DMS114 treated with DMSO at 0.1 percent for 48 hours (cell line): ENCODE measurements around the gene RAET1L.
"Not testable (repeated sequence)": the region's sequence is repeated elsewhere in the genome, so short reads cannot be mapped to it uniquely, and the experiment has no call there.

Experiments used
- DNase-seq: peaks from one replicate; lab custom pipeline; 2025; ENCODE audit not compliant: unreplicated experiment; lab: John Stamatoyannopoulos, UW

RAET1L gene

DNA sequence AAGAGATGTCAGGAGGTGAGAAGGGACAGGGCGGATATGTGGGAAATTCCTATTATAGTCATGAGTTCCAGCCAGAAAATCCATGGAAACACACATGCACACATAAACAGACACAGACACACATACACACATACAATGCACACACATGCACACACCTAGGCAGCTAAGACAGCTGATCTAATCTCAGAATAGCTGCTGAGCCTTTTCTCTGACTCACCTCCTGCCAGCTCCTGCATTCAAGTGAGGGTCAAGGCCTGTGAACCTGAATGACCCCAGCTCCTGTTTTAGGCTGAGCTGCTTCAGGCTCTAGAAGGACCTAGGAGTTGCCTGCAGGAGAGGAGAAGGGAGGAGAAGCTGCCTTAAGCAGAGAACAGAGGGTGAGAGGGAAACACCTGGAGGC is 21.6 kb upstream of the RAET1L start:
- DNase-seq = no peak

DNA sequence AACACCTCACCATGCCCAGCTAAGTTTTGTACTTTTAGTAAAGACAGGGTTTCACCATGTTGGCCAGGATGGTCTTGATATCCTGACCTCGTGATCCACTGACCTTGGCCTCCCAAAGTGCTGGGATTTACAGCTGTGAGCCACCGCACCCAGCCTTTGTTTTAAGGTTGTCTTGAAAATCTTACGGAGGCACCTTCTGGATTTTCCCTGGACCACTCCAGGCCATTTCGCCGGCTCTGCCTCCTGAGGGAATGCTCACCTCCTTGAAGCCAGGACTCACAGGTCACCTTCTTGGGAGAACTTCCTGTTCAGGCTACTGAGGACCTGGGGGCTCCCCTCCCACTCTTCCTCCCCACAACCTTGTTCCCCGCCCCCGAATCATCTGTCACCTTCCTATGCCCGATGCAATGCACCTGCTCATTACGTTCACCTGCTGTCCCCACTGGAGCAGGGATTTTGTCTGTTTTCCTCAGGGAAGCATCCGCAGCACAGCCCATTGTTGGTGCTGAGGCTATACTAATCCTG is 19.4 kb upstream of the RAET1L start:
- DNase-seq = no peak

DNA sequence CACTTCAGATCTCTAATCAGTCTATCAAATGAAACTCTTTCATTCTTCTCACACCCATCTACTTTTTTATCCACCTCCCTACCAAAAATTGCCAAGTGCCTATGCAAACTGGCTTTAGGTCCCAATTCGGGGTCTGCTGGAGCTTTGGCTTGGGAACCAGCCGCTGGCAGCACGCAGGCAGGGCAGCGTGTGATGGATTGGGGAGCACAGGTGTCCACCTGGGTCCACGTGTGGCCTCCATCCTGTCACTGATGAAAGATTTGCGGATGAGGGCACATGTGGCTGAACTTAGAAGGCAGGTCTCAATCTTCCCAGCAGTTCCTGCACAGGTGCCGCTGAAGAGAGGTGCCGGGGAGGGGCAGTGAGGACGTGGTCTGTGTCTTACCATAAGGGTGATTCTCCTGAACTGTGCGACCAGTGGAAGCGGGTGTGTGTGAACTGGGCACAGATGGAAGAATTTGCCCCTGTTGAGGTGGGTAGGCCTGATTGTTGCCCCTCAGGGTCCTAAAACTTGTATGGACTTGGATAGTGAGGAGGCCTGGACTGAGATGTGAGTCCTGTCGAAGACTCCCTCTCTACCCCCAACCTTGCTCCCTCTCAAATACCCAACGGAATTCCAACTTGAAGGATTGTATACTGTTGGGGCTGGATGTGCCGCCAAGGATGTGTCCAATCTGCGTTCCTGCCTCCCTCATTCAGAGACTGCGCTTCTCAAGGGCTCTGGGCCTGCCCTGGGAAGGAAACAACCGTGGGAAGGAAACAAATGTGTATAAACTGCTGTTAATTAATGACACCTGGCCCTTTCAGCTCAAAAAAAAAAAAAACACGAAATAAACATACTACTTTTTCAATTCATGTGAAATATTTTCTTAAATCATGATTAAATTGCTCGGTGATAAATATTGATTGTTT is 18.4 kb upstream of the RAET1L start:
- DNase-seq = no peak

DNA sequence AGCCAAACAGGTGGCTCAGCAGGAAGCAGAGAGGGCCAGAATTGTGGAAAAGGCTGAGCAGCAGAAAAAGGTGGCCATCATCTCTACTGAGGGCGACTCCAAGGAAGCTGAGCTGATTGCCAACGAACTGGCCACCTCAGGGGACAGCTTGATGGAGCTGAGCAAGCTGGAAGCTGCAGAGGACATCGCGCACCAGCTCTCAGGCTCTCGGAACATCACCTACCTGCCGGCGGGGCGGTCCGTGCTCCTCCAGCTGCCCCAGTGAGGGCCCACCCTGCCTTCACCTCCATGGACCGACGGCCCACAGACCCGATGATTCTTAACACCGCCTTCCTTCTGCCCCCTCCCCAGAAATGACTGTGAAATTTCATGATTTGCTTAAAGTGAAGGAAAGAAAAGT is 17.8 kb upstream of the RAET1L start:
- DNase-seq = no peak

DNA sequence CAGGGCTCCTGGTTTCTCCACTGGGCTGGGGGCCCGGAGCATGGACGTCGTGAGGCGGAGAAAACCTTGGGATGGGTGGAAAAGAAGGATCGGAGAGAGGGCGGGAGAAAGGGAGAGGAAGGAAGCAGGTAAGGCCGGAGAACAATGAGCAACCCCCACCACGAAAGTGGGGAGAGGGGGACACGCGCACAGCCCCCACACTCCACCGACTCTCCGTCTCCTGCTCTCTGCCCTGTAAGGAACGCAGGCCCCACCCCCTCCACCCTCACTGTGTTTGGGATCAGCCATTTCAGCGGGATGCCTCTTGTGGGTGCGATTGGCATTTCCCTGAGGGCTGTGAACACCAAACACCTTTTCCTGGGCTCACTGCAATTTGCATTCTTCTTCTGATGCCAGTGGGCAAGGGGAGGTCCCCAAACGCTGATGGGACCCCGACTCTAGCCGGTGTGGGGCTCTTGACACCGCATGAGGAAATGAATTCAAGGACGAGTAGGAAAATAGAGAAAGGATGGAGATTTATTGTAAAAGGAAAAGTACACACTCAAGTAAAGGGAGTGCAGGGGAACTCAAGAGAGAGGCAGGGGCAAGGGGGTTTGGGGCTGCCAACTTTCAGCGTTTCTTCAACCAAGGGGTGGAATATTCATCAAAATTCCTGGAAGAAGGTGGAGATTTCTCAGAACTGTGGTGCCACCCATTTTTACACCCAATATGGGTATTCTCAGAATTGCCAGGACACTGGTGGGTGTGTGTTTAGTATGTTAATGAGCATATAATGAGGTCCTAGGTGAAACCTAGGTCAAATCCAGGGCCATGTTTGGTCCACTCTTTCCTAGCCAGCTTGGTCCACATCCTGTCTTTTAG is 13.1 kb upstream of the RAET1L start:
- no peak for DNase-seq

DNA sequence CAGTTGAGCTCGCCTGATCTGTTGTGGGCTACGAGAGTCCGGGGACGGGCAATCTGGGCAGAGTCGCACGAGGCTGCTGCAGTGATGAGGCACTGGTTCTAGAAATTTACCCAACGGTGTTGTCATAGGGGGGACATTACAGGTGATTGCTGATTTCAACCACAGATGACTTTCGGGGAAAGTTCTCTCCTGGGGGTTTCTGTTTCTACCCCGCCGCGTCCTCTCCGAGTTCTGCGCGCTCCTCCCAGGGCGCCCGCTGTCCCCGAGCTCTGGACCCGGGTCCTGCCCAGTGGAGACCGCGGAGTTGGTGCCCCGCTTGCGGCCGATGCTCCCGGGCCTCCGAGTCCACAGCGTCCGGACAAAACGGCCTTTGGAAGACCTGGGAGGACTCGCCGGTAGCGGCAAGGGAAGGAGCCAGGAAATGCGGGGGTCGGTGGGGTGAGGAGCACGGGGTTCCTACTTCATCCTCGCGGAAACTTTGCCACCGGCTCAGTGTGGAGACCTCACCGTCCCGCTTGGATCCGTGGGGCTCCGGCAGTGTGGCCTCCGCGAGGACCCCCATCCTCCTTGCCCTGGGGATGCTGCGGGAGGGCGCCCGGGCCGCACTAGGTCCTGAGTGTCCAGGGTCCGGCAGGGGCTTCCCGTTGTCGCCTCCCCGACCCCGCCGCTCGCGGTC is 12.3 kb upstream of the RAET1L start:
- no peak for DNase-seq

DNA sequence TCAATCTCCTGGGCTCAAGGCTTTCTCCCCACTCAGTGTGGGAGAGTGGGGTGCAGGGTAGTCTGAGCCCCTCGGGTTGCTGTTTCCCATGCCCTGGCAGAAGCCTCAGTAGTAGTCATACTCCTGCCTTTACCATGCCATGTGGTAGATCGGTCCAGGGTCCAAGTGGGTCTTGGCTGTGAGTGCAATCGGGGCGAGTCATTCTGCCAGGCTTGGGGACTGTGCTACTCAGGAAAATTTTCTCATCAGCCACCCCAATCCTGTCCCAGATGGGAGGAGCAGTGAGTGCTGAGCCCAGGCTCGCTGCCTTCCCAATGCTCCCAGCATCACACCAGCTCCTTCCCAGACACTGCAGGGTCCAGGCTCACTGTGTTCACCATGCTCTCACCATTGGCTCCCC is 10.7 kb upstream of the RAET1L start:
- no peak for DNase-seq

DNA sequence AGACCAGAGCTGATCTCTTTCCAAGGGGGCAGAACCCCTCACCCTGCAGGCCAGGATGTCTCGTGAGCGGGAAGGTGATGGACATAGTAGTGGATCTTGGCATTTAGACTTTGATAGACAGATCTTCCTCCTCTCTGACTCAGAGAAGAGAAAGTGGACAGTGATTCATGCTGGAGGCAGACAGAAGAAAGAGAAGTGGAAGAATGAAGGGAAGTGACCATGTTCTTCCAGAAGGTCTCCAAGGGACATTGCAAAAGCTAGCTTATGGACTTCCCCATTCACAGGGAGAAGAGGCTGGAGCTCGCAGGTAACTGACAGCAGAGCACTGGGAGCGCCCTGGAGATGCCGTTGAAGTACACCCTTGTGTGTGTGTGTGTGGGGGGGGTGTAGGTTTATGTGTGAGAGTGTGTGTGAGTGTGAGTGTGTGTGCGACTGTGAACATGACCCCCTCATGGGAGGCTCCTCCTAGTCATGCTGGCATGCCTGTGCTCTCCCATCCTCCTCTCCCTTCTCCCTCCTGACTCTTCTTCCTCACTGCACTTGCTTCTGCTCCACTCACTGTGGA is 8.0 kb upstream of the RAET1L start:
- no peak for DNase-seq

DNA sequence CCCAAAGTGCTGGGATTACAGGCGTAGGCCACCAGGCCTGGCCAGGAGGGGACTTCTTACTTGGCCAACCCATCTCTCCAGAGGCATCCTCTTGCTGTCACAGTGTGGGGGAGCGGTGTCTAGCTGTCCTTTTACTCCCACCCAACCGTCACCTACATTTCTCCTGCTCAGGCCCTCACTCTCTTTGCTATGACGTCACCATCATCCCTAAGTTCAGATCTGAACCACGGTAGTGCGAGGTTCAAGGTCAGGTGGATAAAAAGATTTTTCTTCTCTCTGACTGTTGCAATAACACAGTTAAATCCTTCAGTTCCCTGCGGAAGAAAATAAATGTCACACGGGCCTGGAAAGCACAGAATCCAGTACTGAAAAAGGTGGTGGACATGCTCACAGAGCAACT is 7.3 kb upstream of the RAET1L start:
- no peak for DNase-seq

DNA sequence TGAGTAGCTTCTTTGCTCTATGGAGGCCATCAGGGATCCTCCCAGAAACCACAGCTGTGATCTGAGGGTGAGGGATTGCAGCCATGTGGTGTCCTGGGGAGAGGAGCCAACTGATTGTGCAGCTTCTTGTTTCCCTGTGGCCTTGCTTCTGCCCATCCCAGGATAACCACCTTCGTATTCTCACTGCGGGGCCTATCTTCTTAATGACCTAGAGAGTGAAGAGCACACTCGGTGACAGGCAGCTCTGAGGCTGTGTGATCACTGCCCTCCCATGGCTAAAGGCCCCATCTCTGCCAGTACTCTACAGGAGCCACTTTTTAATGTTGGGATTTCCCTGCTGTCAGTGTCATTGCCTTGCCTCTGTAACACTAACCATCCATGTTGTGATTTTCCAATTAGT is 5.3 kb upstream of the RAET1L start:
- DNase-seq = no peak

DNA sequence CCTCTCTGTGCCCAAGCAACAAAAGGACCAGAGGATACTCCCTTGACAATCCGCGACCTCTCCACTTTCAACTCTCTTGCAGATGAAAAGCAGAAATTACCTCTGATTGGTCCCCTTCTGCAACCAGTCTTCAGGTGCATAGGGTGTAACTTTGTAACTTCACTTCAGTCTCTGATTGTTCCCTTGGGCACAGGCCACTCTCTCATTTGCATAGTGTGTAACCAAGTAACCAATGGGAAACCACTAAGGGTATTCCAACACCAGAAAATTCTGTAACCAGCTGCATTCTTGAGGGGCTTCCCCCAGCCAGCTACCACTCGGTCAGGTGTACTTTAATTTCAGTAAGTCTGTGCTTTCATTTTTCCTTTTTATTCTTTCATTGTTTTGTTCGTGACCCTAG is 4.4 kb upstream of the RAET1L start:
- no peak for DNase-seq

DNA sequence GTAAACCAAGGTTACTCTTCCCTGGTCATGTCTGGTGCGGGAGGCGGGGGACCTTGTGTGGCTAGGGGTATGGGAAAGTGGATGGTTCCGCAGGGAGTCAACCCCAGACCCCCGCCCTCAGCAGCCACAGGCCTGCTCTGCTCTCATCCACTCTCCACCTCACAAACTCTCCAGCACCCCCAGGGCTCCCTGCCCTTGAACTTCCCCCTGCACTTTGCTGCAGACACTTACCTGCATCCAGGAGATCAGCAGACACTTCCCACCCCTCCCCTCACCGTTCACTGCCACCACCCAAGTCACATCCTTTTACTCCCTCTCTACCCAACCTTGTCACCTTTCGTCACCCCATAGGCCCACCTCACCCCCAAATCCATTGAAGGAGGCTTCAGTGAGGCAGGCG is 3.9 kb upstream of the RAET1L start:
- no peak for DNase-seq

DNA sequence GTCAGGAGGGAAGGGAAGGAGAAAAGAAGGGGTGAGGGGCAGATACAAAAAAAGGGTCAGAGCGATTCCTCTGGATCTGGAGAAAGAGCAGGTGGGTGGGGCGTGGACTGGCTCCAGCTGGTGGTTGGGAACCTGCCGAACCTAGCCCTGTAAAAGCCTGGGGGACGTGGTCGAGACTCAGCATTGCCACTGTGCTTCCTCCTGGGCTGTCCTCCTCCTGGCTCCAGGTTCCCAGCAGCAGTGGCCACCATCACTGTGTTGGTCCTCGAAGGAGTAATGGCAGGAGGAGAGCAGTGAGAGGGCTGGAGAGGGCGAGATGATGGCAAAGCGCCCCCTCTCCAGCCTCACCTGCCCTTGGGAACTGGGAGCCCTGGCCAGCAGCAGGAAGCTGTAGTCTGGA is 3.5 kb upstream of the RAET1L start:
- no peak for DNase-seq

DNA sequence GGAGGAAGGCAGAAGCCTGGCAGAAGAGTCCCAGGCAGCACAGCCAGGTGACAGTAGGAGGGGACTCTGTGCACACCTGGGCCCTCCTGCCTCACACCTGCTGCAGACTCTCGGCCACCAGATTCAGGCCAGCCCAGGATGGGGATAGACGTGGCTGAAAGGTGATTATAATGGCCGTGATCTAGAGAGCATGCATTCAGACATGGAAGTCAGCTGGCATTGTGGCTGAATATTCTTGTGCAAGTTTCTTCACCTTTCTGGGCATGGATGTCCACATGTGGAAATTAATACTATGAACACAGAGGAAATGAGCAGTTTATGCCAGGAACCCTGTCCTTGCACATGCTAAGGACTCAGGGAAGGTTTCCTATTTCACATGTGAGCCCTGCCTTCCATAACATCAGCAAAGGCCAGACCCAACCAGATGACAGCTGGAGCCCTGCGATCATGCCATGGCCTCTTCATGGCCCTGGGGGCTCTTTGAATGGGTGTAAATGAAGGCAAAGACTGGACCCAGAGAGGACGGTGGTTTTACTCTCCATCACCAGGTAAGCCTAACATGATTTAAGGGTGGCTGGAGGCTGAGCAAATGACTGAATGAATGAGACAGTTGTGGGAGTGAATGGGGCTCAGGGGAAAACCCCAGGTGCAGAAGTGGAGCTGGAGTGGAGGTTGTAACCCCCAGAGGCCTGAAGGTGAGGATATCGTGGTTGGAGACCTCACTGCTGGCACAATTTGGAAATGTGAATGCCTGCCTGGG is 2.7 kb upstream of the RAET1L start:
- DNase-seq = no peak

DNA sequence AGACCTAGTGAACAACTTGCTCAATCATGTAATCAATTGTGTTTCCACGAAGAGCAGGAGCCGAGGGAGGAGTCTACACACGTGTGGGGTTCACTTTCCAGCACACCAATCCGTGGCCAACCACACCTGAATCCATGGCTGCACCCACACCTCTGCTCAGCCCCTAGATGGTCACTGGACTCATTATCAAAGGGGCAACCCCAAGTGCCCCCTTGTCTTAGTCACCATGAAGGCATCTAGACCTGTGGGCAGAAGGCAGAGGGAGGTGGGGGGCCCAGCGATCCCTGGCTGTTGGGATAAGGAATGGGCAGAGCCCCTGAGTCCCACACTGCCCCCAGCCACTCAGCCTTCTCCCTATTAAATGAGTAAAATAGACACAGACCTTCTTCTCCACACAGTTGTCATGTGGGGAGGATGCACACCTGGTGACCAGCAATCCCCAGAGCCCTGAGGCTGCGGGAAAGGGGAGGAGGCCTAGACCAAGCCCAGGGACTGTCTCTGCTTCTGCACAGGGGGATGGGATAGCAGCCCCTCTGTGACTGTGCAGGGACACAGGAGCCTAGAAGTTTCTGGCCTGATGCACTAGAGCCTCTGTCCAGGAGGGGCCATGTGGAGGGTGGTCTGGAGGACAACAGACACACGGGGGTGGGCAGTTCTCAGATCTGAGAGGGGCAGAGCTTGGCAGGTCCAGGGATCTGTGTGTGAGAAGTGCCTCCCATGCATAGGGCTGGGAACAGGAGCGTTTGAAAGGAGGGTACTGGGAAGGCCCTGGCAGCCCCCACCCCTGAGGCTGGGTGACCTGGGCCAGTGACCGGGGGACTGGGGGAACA is 1.9 kb upstream of the RAET1L start:
- no peak for DNase-seq

DNA sequence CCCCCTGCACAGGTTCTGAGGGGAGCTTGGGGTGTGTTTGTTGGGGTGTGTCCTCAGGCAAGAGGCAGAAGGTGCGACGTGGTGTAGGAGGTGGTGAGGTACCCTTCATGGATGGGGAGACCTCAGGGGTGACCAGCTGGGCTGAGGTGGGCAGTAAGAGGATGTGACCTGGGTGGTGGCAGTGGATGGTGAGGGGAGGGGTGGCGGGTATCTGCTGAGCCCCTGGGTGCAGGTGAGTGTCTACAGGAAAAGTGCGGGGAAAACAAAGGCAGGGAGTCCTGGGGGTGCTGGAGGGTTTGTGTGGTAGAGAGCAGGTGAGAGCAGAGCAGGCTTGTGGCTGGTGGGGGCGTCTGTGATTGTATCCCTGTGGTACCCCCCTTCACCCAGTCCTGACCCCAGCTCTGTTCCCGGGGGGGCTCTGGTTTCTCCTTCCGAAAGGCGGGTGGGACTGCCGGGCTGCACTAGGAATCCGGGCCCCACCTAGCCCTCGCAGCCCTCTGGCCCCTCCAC is 631 bp downstream of the RAET1L start:
- DNase-seq = no peak

DNA sequence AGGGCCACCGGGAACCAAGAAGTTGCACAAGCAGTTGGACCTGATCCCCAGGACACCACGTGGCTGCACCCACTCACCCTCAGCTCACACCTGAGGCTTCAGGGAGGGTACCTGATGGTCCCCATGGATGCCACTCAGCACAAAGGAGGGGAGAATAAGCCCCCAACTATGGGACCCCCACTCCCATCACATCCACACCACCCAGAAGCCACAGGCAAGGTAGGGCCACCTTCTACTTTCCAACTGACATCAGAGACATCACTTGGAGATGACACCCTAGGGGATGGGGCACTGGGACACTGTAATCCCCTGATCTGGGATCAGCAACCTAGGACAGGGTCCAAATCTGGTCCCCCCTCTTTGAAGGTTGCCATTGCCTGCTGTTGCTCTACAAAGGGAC is 1.3 kb downstream of the RAET1L start:
- not testable (repeated sequence) for DNase-seq

DNA sequence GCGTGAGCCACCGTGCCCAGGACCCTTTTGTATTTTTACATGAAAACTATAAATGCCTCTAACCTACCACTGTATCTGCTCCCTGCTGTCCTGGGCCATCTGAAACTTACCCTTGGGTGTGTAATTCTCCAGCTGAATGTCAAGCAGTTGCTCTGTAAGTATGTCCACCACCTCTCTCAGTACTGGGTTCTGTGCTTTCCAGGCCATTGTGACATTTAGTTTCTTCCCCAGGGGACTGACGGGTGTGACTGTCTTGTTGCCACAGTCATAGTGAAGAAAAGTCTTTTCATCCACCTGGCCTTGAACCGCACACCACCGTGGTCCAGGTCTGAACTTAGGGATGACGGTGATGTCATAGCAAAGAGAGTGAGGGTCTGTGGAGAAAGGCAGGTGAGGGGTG is 3.5 kb downstream of the RAET1L start:
- DNase-seq = not testable (repeated sequence)

DNA sequence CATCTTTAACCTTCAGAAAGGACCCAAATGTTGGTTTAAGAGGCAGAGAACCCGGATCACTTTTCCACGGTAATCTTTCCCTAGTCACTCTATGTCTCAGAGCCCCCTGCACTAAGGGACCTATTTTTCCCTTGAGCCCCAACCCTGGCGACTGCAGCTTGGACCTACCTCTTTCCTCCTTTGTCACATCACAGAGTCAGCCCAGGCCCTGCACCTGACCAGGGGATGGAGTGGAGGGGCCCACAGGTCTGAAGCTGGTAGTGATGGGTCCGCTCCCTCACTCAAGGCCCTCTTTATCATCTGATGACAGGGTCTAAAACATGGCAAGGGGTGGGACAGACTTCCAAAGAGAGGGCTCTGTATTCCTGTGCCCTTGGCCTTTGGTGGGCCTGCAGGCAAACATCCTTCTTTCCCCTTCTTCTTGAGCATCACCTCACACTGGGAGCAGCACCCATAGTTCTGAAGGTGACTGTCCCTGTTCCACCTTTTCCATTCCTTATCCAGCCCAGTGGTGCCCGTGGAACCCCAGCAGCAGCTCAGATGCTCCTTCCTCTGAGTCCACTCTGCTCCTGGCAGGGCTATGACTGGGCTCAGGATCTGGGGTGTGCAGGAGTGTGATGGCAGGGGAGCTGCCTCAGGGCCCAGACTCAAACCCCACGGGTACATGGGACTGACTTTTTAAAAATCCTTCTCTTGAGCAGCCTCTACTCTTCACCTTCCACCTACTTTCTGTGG is 6.3 kb downstream of the RAET1L start:
- DNase-seq = no peak
